G401.6 (cell line): Measurements from ENCODE around the gene SMIM14.

Source experiments
- FAIRE-seq: peaks from 2 replicates; lab custom pipeline; 2012; peaks lifted over from hg19 to GRCh38; lab: Jason Lieb, UNC

Gene SMIM14

DNA sequence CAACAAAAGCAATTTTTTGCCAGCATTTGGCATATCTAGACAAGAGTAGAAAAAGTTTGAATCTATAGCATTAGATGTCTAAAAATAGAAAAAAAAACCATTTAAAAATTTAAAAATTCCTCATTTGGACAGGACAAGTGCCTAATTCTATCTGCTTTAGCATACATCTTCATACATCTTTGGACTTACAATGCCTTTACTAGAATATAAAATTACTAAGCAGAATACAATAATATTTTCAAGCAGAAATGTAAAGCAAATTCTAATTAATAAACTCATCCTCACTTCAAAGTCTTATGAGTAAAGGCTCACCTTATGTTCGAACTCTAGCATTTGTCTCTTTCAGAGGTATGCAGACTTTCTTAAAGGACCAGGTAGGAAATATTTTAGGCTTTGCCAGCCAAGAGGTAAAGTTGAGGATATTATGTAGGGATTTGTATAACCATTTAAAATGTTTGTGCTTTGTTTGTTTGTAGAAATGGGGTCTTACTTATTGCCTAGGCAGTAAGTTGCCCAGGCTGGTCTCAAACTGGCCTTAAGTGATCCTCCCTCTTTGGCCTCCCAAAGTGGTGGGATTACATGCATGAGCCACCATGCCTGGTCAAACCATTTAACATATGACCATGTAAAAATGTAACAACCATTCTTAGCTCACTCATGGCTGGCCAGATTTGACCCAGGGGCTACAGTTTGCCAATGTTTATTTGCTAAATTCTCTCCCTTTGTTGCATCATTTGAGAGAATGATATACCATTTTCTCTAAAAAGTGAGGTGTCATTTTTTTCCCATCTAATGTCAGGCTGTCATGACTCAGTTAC, 140.5 kb downstream of the SMIM14 start:
- no peak for FAIRE-seq
